Skeletal muscle satellite cell (primary cell): ENCODE measurements around the gene MOB3B.

Experiments
- H3K27me3 ChIP-seq: 2 replicates; pipeline ENCODE4 v1.7.0; 2013; ENCODE audit warnings: low read length; ENCODE audit not compliant: control insufficient read depth, insufficient read depth
- H3K36me3 ChIP-seq: 2 replicates; pipeline ENCODE4 v1.7.0; 2013; ENCODE audit warnings: mild to moderate bottlenecking, control low read depth, low read length; ENCODE audit not compliant: insufficient read depth
- H3K4me1 ChIP-seq: 2 replicates; pipeline ENCODE4 v1.7.0; 2013; ENCODE audit warnings: low read length; ENCODE audit not compliant: control insufficient read depth, insufficient read depth
- H3K4me2 ChIP-seq: 2 replicates; pipeline ENCODE4 v1.7.0; 2013; ENCODE audit warnings: mild to moderate bottlenecking, low read length
- H3K4me3 ChIP-seq: 2 replicates; pipeline ENCODE4 v1.7.0; 2013; ENCODE audit warnings: low read length
- H3K9ac ChIP-seq: 2 replicates; pipeline ENCODE4 v1.7.0; 2013; ENCODE audit warnings: mild to moderate bottlenecking, low read depth, low read length, moderate library complexity
- H3K9me3 ChIP-seq: replicated peaks from 2 replicates; pipeline ENCODE4 v1.7.0; 2013; ENCODE audit warnings: mild to moderate bottlenecking, control low read depth, low read length

The MOB3B gene

GRCh38 chr9:27412963-27413362, 116.7 kb downstream of the MOB3B start:
- no peak overlapping the region for H3K4me3 ChIP-seq

GRCh38 chr9:27412081-27412480, 117.5 kb downstream of the MOB3B start:
- no peaks in the 10 kb centered on the region for H3K9me3 ChIP-seq
- no peaks in the 10 kb centered on the region for H3K4me1 ChIP-seq
- H3K4me3 ChIP-seq, result no peak overlapping the region
- no peak overlapping the region for H3K4me2 ChIP-seq
- no peaks in the 10 kb centered on the region for H3K36me3 ChIP-seq
- no peak overlapping the region for H3K9ac ChIP-seq
- H3K27me3 ChIP-seq, result peaks cover 4% of the 10 kb centered on the region

More at GRCh38 chr9:27412963-27413362, 116.7 kb downstream of the MOB3B start:
- Histone ChIP-seq H3K4me1 (no peaks in the 10 kb centered on the region), H3K9ac (no peak overlapping the region), H3K9me3 (no peaks in the 10 kb centered on the region), H3K27me3 (peaks cover 4% of the 10 kb centered on the region), H3K36me3 (no peaks in the 10 kb centered on the region), H3K4me2 (no peak overlapping the region)

- no peaks in the 10 kb centered on the region for H3K4me1 ChIP-seq
- no peak overlapping the region for H3K9ac ChIP-seq
- H3K4me2 ChIP-seq, result no peak overlapping the region
- H3K4me3 ChIP-seq, result no peak overlapping the region
- H3K36me3 ChIP-seq, result no peaks in the 10 kb centered on the region
- H3K9me3 ChIP-seq, result no peaks in the 10 kb centered on the region
- peaks cover 4% of the 10 kb centered on the region for H3K27me3 ChIP-seq
These were observed 121.1 kb downstream of the MOB3B start for GRCh38 chr9:27408482-27408881.

- Histone ChIP-seq H3K36me3 (no peaks in the 10 kb centered on the region), H3K4me3 (no peak overlapping the region), H3K9ac (no peak overlapping the region), H3K9me3 (no peaks in the 10 kb centered on the region), H3K4me1 (no peaks in the 10 kb centered on the region), H3K4me2 (no peak overlapping the region), H3K27me3 (peaks cover 3% of the 10 kb centered on the region)
These were observed 121.6 kb downstream of the MOB3B start for GRCh38 chr9:27408001-27408400.

GRCh38 chr9:27407491-27407890, 122.1 kb downstream of the MOB3B start:
- Histone ChIP-seq H3K4me2 (no peak overlapping the region), H3K9ac (no peak overlapping the region), H3K4me3 (no peak overlapping the region), H3K4me1 (no peaks in the 10 kb centered on the region), H3K36me3 (no peaks in the 10 kb centered on the region), H3K9me3 (no peaks in the 10 kb centered on the region), H3K27me3 (no peaks in the 10 kb centered on the region)

- Histone ChIP-seq H3K4me3 (no peak overlapping the region), H3K36me3 (no peaks in the 10 kb centered on the region), H3K27me3 (no peaks in the 10 kb centered on the region), H3K4me1 (no peaks in the 10 kb centered on the region), H3K9me3 (no peaks in the 10 kb centered on the region), H3K4me2 (no peak overlapping the region), H3K9ac (no peak overlapping the region)
These were observed 125.0 kb downstream of the MOB3B start for GRCh38 chr9:27404661-27405060.

- Histone ChIP-seq H3K36me3 (no peaks in the 10 kb centered on the region), H3K27me3 (no peaks in the 10 kb centered on the region), H3K4me2 (no peak overlapping the region), H3K4me1 (no peaks in the 10 kb centered on the region), H3K4me3 (no peak overlapping the region), H3K9ac (no peak overlapping the region), H3K9me3 (no peaks in the 10 kb centered on the region)
These were observed 127.0 kb downstream of the MOB3B start for GRCh38 chr9:27402626-27403025.

GRCh38 chr9:27400334-27400880, 129.2 kb downstream of the MOB3B start:
- no peaks in the 10 kb centered on the region for H3K9me3 ChIP-seq
- H3K27me3 ChIP-seq, result no peaks in the 10 kb centered on the region
- H3K36me3 ChIP-seq, result no peaks in the 10 kb centered on the region
- H3K9ac ChIP-seq, result no peak overlapping the region
- no peaks in the 10 kb centered on the region for H3K4me1 ChIP-seq
- no peak overlapping the region for H3K4me2 ChIP-seq
- no peak overlapping the region for H3K4me3 ChIP-seq

GRCh38 chr9:27398982-27399653, 130.5 kb downstream of the MOB3B start:
- no peak overlapping the region for H3K4me2 ChIP-seq
- no peak overlapping the region for H3K4me3 ChIP-seq
- no peak overlapping the region for H3K9ac ChIP-seq
- no peaks in the 10 kb centered on the region for H3K9me3 ChIP-seq
- no peaks in the 10 kb centered on the region for H3K27me3 ChIP-seq
- H3K36me3 ChIP-seq, result no peaks in the 10 kb centered on the region
- H3K4me1 ChIP-seq, result no peaks in the 10 kb centered on the region

- no peak overlapping the region for H3K4me3 ChIP-seq
- H3K9me3 ChIP-seq, result no peaks in the 10 kb centered on the region
- no peak overlapping the region for H3K4me2 ChIP-seq
These were observed 133.1 kb downstream of the MOB3B start for GRCh38 chr9:27396495-27396894.

GRCh38 chr9:27395484-27395921, 134.1 kb downstream of the MOB3B start:
- H3K27me3 ChIP-seq, result peaks cover 4% of the 10 kb centered on the region
- no peak overlapping the region for H3K4me2 ChIP-seq
- H3K4me3 ChIP-seq, result no peak overlapping the region
- H3K4me1 ChIP-seq, result no peaks in the 10 kb centered on the region
- H3K9ac ChIP-seq, result no peak overlapping the region
- no peaks in the 10 kb centered on the region for H3K36me3 ChIP-seq
- no peaks in the 10 kb centered on the region for H3K9me3 ChIP-seq

More at GRCh38 chr9:27396495-27396894, 133.1 kb downstream of the MOB3B start:
- Histone ChIP-seq H3K36me3 (no peaks in the 10 kb centered on the region), H3K4me1 (no peaks in the 10 kb centered on the region), H3K27me3 (peaks cover 4% of the 10 kb centered on the region), H3K9ac (no peak overlapping the region)

- Histone ChIP-seq H3K4me1 (no peaks in the 10 kb centered on the region), H3K9me3 (no peaks in the 10 kb centered on the region), H3K4me3 (no peak overlapping the region), H3K9ac (no peak overlapping the region), H3K4me2 (no peak overlapping the region), H3K27me3 (peaks cover 4% of the 10 kb centered on the region), H3K36me3 (no peaks in the 10 kb centered on the region)
These were observed 134.8 kb downstream of the MOB3B start for GRCh38 chr9:27394826-27395201.
